A673 (cell line): ENCODE results near the gene SEM1.

Experiments used
- CTCF ChIP-seq: fragments of 300-800, 200-600 bp; sonication (generic); conservative IDR thresholded peaks from 2 replicates; pipeline ENCODE4 v1.5.1; 2017; ENCODE audit warnings: low read depth, mild to moderate bottlenecking, antibody characterized with exemption, low read length, moderate library complexity, mixed read lengths
- EZH2 ChIP-seq: fragments of 200-600 bp; sonication (generic); IDR thresholded peaks from 2 replicates; pipeline ENCODE4 v1.6.1; 2017; ENCODE audit warnings: borderline replicate concordance, low read depth, mild to moderate bottlenecking, mixed read lengths, antibody characterized with exemption, low read length; ENCODE audit not compliant: poor library complexity, severe bottlenecking

GRCh38 chr7:96657347-96658021, 52.2 kb downstream of the SEM1 start:
- no peak for TF ChIP-seq CTCF
- no peak for TF ChIP-seq EZH2
